Measurements from ENCODE around the gene FOXP2.

Gene FOXP2

DNA sequence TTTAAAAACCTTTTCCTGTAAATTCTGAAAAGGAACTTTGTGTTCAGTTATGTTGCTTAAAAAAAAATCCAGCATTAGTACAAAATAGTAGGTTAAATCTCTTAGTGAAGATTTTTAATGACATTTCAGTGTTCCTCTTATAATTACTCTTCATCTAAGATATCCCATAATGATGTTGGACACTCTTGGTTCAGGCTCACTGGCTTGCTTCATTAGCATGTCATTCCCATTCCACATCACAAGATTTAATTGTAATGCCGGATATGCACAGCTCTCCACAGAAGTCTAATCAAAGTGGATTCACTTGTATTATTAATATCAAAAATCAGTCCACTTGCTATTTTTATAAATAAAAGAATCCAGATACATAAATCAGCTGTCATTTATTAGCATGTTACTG is 327.3 kb downstream of the FOXP2 start:
- DNase-seq, result no peak

Measured in DMS79 (cell line).